Femur (tissue), 1 donor: ENCODE data around the gene CCNL1.
"Not testable (repeated sequence)": the region's sequence is repeated elsewhere in the genome, so short reads cannot be mapped to it uniquely, and the experiment has no call there.

ENCODE experiments used
- DNase-seq: peaks from one replicate; pipeline ENCODE4 v3.0.0-alpha.2; 2017

CCNL1 gene

DNA sequence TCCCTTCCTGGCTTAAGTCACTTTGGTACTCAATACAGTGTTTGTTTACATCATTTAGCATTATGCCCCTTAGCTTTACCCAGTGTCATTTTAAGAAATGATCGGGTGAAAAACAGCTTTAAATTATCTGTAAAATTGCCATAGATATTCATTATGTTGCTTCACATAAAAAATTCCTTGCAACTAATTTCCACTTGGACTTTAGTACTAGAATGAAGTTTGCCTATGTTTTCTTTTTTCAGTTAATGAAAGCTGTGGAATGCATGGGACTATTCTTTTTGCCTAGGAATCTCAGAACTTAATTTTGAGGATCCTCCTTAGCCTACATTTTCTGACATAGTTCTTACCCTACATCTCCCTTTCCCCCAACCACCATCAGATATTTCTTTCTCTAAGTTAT, 38.4 kb downstream of the CCNL1 start:
- no peak for DNase-seq

GRCh38 chr3:157120071-157120892, 39.7 kb downstream of the CCNL1 start:
- no peak for DNase-seq

DNA sequence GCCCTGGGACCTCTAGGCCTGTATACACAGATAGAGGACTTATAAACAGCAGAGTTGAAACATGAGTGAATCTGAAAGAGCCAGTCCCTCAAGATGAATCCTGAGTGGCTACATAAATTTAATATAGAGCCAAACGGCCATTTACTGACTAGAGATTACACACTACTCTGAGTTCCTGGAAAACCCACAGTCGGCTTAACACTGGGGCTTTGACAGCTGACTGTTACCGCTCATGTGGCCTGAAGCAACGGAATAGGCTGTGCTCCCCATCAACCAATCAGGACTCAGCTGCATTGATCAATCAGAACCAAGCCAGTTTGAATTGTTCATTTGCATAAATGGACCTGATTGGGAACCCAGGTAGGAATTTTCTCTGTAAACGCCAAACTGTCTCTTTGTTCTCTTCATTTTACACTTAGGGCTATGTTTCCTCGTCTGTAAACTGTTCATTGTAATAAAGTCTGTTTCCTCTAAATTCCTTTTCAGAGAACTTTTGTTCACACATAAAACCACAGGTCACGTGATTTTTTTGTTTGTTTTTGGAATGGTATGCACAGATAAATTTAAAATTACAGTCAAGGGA, 40.5 kb downstream of the CCNL1 start:
- DNase-seq = no peak

DNA sequence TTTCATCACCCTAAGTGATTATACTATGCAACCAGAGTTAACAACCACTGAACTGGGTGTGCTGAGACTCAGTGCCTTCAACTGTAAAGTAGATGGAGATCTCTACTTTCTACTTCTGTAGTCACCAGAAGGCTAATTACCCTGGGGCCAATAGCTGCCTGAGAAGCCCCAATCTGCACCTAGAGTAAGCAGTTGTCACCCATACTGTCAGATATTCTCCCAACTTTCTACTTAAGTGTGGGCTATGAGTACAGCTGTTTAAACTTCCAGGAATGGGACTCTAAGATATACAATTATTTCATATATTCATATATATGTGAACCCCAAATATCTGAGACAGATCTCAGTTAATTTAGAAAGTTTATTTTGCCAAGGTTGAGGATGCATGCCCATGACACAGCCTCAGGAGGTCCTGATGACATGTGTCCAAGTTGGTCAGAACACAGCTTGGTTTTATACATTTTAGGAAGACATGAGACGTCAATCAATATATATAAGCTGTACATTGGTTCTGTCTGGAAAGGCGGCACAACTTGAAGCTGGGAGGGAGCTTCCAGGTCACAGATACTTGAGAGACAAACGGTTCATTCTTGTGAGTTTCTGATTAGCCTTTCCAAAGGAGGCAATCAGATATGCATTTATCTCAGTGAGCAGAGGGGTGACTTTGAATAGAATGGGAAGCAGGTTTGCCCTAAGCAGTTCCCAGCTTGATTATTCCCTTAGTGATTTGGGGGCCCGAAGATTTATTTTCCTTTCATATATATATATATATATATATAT, 41.9 kb downstream of the CCNL1 start:
- DNase-seq = no peak

- DNase-seq = no peak
Observed at GRCh38 chr3:157117206-157117605, 42.7 kb downstream of the CCNL1 start.

- no peak for DNase-seq
Observed at GRCh38 chr3:157116017-157116416, 43.9 kb downstream of the CCNL1 start.

GRCh38 chr3:157115069-157116006, 44.6 kb downstream of the CCNL1 start:
- DNase-seq = no peak

GRCh38 chr3:157113832-157114505, 46.0 kb downstream of the CCNL1 start:
- DNase-seq = no peak

GRCh38 chr3:157112536-157112935, 47.4 kb downstream of the CCNL1 start:
- no peak for DNase-seq

DNA sequence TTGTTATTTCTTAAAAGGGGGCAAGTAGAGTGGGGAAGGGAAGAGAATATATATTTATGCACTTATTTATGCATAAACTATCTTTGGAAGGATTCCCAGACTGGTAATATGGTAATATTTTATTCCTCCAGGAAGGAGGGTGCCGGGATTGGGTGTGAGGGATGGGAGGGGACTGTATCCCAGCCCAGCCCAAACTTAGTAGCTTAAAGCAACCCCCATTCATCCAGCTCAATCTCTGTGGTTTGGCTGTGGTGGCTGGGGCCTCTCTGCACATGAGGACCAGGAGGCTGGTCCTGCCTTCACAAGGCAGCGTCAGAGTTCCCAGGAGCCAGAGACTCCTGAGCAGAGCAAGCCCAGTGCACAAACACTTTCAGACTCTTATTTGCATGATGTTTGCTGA, 48.4 kb downstream of the CCNL1 start:
- DNase-seq = no peak

DNA sequence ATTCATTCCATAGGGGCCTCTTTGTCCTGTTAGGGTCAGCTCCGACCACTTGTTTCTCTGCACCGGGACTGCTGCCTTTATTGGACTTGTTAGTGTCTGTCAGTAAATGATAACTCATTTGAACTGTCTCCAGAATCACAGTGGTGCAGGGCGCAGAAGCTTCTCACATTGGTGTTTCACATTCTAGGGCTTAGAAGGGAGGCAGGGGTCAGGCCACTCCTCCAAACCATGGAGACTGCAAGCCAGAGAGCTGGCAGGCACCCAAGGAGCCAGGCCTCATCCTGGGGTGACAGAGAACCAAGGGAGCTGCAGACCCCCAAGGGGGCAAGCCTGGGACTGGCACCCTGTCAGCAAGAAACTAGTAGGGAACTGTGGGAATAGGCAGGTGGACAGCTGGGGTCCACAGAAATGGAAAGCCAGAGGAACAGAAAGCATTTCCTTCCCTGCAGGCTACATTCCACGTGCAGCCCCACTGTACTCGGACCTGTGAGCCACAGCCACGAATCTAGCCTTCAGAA, 49.1 kb downstream of the CCNL1 start:
- DNase-seq = no peak

DNA sequence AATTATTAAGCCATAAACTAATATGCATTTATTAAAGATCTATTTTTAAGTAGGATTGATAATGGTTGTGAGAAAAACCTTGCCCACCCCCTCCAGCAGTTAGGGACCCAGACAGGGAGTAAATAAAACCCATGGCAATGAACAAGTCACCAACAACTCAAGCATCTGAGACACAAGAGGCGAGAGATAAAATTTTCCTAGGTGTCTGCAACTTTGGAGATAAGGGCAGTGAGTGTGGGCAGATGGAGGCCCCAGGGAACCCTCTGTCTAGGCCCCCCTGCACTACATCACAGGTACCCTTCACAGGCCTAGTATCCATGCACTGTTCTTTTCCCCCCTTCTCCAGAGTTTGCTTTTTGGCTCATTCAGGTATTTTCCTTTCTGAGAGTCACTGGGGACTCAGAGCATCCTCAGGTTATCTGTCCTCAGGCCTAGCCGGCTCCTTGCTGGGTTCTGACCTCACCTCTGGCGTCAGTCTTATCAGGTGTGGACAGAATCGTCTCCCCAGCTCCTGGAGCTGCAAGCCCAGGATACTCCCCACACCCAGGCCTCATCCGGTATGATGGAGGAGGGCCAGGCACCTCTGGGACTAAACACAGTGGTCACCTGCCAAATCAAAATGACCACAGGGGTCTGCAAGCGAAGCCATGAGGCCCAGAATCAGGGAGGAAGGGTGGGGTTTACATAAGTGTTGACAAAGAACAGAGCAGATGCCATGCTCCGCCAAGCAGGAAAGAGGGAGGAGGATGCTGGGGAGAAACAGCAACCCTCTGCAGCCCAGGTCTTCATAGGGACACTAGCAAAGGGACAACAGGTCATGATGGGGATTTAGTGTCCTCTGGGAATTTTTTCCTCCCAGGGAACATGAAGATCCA, 50.4 kb downstream of the CCNL1 start:
- DNase-seq = no peak

- DNase-seq = no peak
Observed at GRCh38 chr3:157107644-157108133, 52.3 kb downstream of the CCNL1 start.

DNA sequence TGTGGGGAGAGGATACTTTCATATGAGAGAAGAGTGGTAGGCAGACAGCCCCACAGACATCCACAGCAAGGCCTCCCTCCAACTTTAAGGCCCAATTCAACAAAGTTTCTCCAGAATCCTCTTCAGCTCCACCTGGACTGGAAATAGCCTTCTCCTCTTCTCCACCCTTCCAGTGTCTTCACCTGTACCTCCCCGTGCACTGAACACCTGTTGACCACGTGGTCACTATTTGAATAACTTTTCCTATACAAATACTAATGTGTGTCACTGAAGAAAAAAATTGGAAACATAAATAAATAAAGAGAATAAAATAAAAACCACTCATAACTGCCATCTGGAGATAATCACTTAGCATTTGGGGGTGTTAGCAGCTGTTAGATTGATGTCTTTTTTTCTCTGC, 52.9 kb downstream of the CCNL1 start:
- no peak for DNase-seq

GRCh38 chr3:157104928-157105652, 54.9 kb downstream of the CCNL1 start:
- no peak for DNase-seq

- DNase-seq = no peak
Observed at GRCh38 chr3:157104521-157104920, 55.4 kb downstream of the CCNL1 start.

DNA sequence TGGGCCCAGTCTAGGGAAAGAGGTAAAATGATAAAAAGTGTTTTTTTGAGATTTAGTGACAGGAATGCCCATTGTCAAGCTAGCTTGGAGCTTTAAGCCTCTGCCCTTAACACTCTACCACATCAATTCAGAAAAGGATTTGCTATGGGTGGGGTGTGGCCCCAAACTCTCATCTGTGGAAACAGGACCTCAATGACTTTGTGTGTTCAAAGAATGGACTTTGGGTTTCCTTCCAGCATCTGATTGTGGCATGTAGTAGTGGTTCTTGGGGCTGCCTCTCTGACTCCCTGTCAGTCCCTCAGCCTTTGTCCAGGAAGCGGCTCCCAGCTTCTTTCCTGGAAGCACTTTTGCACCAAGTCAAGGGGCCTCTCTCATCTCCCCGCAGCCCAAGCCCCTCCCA, 56.1 kb downstream of the CCNL1 start:
- no peak for DNase-seq

- no peak for DNase-seq
Observed at GRCh38 chr3:157103280-157103679, 56.7 kb downstream of the CCNL1 start.

- DNase-seq = not testable (repeated sequence)
Observed at GRCh38 chr3:157102595-157102994, 57.4 kb downstream of the CCNL1 start.

DNA sequence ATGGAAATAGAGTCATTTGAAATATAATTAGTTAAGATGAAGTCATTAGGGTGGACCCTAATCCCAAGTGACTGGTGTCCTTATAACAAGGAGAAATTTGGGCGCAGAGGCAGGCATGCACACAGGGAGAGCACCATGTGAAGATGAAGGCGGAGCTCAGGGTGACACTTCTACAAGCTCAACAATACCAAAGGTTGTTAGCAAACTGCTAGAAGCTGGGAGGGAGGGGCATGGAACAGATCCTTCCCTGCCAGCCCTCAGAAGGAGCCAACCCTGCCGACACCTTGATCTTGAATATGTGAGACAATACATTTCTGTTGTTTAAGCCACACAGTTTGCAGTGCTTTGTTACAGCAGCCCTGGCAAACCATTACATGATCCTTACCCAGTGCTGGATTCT, 57.8 kb downstream of the CCNL1 start:
- no peak for DNase-seq
